IMR-90 (cell line): ENCODE data around the gene SEPHS2. TPM values are rescaled to one million over a fixed set of nuclear protein-coding genes. Genes with fewer than 3 reads are reported as not detected.

Source experiments
- ATAC-seq: fragments of 200-7000 bp; cut with Tn5 transposase; 2 replicates; pipeline ENCODE4 v1.9.1; 2020; ENCODE audit warnings: low read depth, mild to moderate bottlenecking, moderate library complexity
- BruUV-seq: library from RNA; stranded (reverse); fragments of 400-500 nt; replicated peaks from 2 replicates; lab custom pipeline; 2021; lab: Mats Ljungman, UMichigan
- CTCF ChIA-PET: fragments of 300-600 bp; formaldehyde crosslinking; extraction: SDS; loops from one replicate; lab custom pipeline; 2021; ENCODE audit warnings: antibody characterized with exemption; lab: Yijun Ruan, JAX
- POLR2A ChIA-PET: fragments of 300-600 bp; sonication (Branson Sonifier 250); formaldehyde crosslinking; loops from one replicate; lab custom pipeline; 2022; ENCODE audit warnings: antibody characterized with exemption; ENCODE audit not compliant: unreplicated experiment; lab: Charles Lee
- DNase-seq: peaks from one replicate; pipeline ENCODE4 v3.0.0; 2013
- H2AFZ ChIP-seq: replicated peaks from 2 replicates; pipeline ENCODE3; 2013; ENCODE audit warnings: low read length, mild to moderate bottlenecking; ENCODE audit not compliant: poor library complexity
- H2AK5ac ChIP-seq: 2 replicates; pipeline ENCODE4 v1.6.1; 2013; ENCODE audit warnings: low read depth, low read length, inconsistent platforms
- H2AK9ac ChIP-seq: replicated peaks from 2 replicates; pipeline ENCODE3; 2013; ENCODE audit warnings: mild to moderate bottlenecking, low read depth, low read length, moderate library complexity; ENCODE audit not compliant: poor library complexity
- H2BK120ac ChIP-seq: 2 replicates; pipeline ENCODE4 v1.6.1; 2013; ENCODE audit warnings: low read depth, low read length, inconsistent platforms
- H2BK15ac ChIP-seq: 3 replicates; pipeline ENCODE4 v1.6.1; 2013; ENCODE audit warnings: low read depth, low read length, inconsistent platforms
- H2BK20ac ChIP-seq: 2 replicates; pipeline ENCODE4 v1.6.1; 2013; ENCODE audit warnings: low read depth, mild to moderate bottlenecking, inconsistent platforms, low read length, moderate library complexity
- H2BK5ac ChIP-seq: 2 replicates; pipeline ENCODE4 v1.6.1; 2013; ENCODE audit warnings: mild to moderate bottlenecking, low read depth, low read length, inconsistent platforms; ENCODE audit not compliant: poor library complexity, severe bottlenecking
- H3K14ac ChIP-seq: replicated peaks from 2 replicates; pipeline ENCODE4 v1.6.1; 2013; ENCODE audit warnings: low read depth, low read length, inconsistent platforms
- H3K18ac ChIP-seq: 2 replicates; pipeline ENCODE4 v1.6.1; 2013; ENCODE audit warnings: low read depth, low read length, control low read depth
- H3K23ac ChIP-seq: 2 replicates; pipeline ENCODE4 v1.6.1; 2013; ENCODE audit warnings: low read depth, low read length, inconsistent platforms
- H3K27ac ChIP-seq: 2 replicates; pipeline ENCODE4 v1.5.1; 2013; ENCODE audit warnings: mild to moderate bottlenecking, control low read depth, low read length; ENCODE audit not compliant: insufficient read depth
- H3K27me3 ChIP-seq: 2 replicates; pipeline ENCODE4 v1.6.1; 2013; ENCODE audit warnings: low read length; ENCODE audit not compliant: control insufficient read depth, insufficient read depth
- H3K36me3 ChIP-seq: 2 replicates; pipeline ENCODE4 v1.6.1; 2013; ENCODE audit warnings: low read length, mixed read lengths; ENCODE audit not compliant: control insufficient read depth, insufficient read depth
- H3K4ac ChIP-seq: 2 replicates; pipeline ENCODE4 v1.6.1; 2013; ENCODE audit warnings: low read depth, low read length, inconsistent platforms
- H3K4me1 ChIP-seq: 2 replicates; pipeline ENCODE4 v1.6.1; 2013; ENCODE audit warnings: low read length, mixed read lengths; ENCODE audit not compliant: control insufficient read depth, insufficient read depth
- H3K4me2 ChIP-seq: 2 replicates; pipeline ENCODE4 v1.6.1; 2013; ENCODE audit warnings: low read depth, mild to moderate bottlenecking, control low read depth, low read length, moderate library complexity
- H3K4me3 ChIP-seq: 2 replicates; pipeline ENCODE4 v1.5.1; 2013; ENCODE audit warnings: low read depth, mild to moderate bottlenecking, control low read depth, low read length, moderate library complexity; ENCODE audit not compliant: insufficient read depth
- H3K56ac ChIP-seq: 2 replicates; pipeline ENCODE4 v1.6.1; 2013; ENCODE audit warnings: low read length, inconsistent platforms; ENCODE audit not compliant: insufficient read depth; ENCODE audit errors: extremely low read depth
- H3K79me1 ChIP-seq, 2 experiments: 2 replicates each; pipeline ENCODE4 v1.6.1; 2013; ENCODE audit warnings: low read length in 2 of 2, inconsistent platforms in 1 of 2, low read depth in 1 of 2
- H3K9ac ChIP-seq: 2 replicates; pipeline ENCODE4 v1.6.1; 2013; ENCODE audit warnings: low read depth, low read length, control low read depth
- H3K9me1 ChIP-seq: 2 replicates; pipeline ENCODE4 v1.6.1; 2013; ENCODE audit warnings: low read length, inconsistent platforms; ENCODE audit not compliant: insufficient read depth
- H3K9me3 ChIP-seq: 2 replicates; pipeline ENCODE4 v1.6.1; 2013; ENCODE audit warnings: low read length; ENCODE audit not compliant: control insufficient read depth, insufficient read depth
- H4K20me1 ChIP-seq: 2 replicates; pipeline ENCODE4 v1.6.1; 2013; ENCODE audit warnings: low read length, inconsistent platforms; ENCODE audit not compliant: insufficient read depth
- H4K5ac ChIP-seq: 2 replicates; pipeline ENCODE4 v1.6.1; 2013; ENCODE audit warnings: mild to moderate bottlenecking, low read depth, low read length, control low read depth
- H4K8ac ChIP-seq, 2 experiments: 2 replicates each; pipeline ENCODE4 v1.6.1; 2013; ENCODE audit warnings: low read depth in 2 of 2, low read length in 2 of 2, control low read depth in 1 of 2, inconsistent platforms in 1 of 2
- H4K91ac ChIP-seq: 2 replicates; pipeline ENCODE4 v1.6.1; 2013; ENCODE audit warnings: low read depth, low read length, inconsistent platforms; ENCODE audit not compliant: insufficient read depth
- CEBPB ChIP-seq: IDR thresholded peaks from 2 replicates; pipeline ENCODE4 v1.6.1; 2012; ENCODE audit warnings: low read depth, low read length, improper control_type of control experiment
- CTCF ChIP-seq: conservative IDR thresholded peaks from 2 replicates; pipeline ENCODE4 v1.5.1; 2012; ENCODE audit warnings: mild to moderate bottlenecking, low read depth, low read length, improper control_type of control experiment
- MXI1 ChIP-seq: IDR thresholded peaks from 2 replicates; pipeline ENCODE4 v1.6.1; 2012; ENCODE audit warnings: low read depth, mild to moderate bottlenecking, low read length, moderate library complexity, borderline replicate concordance
- RAD21 ChIP-seq: IDR thresholded peaks from 2 replicates; pipeline ENCODE4 v1.6.1; 2012; ENCODE audit warnings: low read length, improper control_type of control experiment
- RFX5 ChIP-seq: IDR thresholded peaks from 2 replicates; pipeline ENCODE4 v1.8.0; 2012; ENCODE audit warnings: low read depth, mild to moderate bottlenecking, low read length, moderate library complexity
- WGBS, 2 experiments: methylation state at CpG; one replicate each; pipeline versions ENCODE4 v1.1.5 to v1.1.7; 2013; ENCODE audit warnings: missing lambda C conversion rate in 2 of 2; ENCODE audit not compliant: insufficient read length in 1 of 2; ENCODE audit errors: extremely low coverage in 2 of 2; 5-methylcytosine and 5-hydroxymethylcytosine counted together
- dilution Hi-C: fragments of 300-500 bp; cut with HindIII; formaldehyde crosslinking; loops from one replicate; pipeline ENCODE4 v1.14.3; 2018; ENCODE audit warnings: low sequenced_read_pairs; ENCODE audit not compliant: unreplicated experiment
- in situ Hi-C: fragments of 300-500 bp; cut with MboI; formaldehyde crosslinking; loops from 3 replicates; pipeline ENCODE4 v1.14.3; 2019; ENCODE audit warnings: low sequenced_read_pairs, inconsistent platforms, mixed read lengths
- intact Hi-C: fragments of 100-400 bp; cut with micrococcal nuclease; formaldehyde crosslinking; loops from 2 replicates; pipeline ENCODE4 v1.10.0; 2022
- polyA plus RNA-seq, 3 experiments: library from polyadenylated mRNA; depleted of rRNA; stranded (reverse); fragments of >200 nt; gene quantifications; 2 replicates each; pipeline ENCODE4 v1.2.3, GENCODE V29; 2012; ENCODE audit warnings: low replicate concordance in 1 of 3
- total RNA-seq: library from RNA; depleted of rRNA; stranded (reverse); fragments of >200 nt; gene quantifications from 2 replicates; pipeline ENCODE4 v1.2.3, GENCODE V29; 2012

Gene SEPHS2
- total and polyA plus RNA-seq, 2 of the 4 experiments (the other 2 are of a cell fraction) = 10.4 to 31.4 TPM

- Histone ChIP-seq H3K27ac (peak within 1 kb of the TSS; percentile 82), H3K4ac (peak within 1 kb of the TSS; percentile 87), H4K8ac (peak within 1 kb of the TSS; percentile 77 to 92), H3K36me3 (peaks cover 12% of the 10 kb centered on the region; the same call in 1 of the 2 replicates), H4K91ac (peak within 1 kb of the TSS; percentile 79), H3K27me3 (no peaks in the 10 kb centered on the region), H2AFZ (peak within 1 kb of the TSS; percentile 98), H3K14ac (peak within 1 kb of the TSS; percentile 90), H4K20me1 (no peaks in the 10 kb centered on the region), H3K9ac (peak within 1 kb of the TSS; percentile 93), H2BK120ac (peak within 1 kb of the TSS; percentile 9; the same call in 1 of the 2 replicates), H3K4me2 (peak within 1 kb of the TSS; percentile 96), H2AK9ac (peak within 1 kb of the TSS; percentile 94), H4K5ac (peak within 1 kb of the TSS; percentile 86), H3K18ac (peak within 1 kb of the TSS; percentile 55), H3K23ac (peak within 1 kb of the TSS; percentile 97), H3K56ac (peak within 1 kb of the TSS; percentile 94), H2BK5ac (peak within 1 kb of the TSS; percentile 81), H3K79me1 (peaks cover 0 to 52% of the 10 kb centered on the region in 2 experiments), H3K9me1 (no peaks in the 10 kb centered on the region), H2BK20ac (no peak within 1 kb of the TSS), H3K4me1 (peaks cover 10% of the 10 kb centered on the region), H3K9me3 (no peaks in the 10 kb centered on the region), H2BK15ac (peak within 1 kb of the TSS; percentile 2; the same call in 1 of the 3 replicates), H3K4me3 (peak within 1 kb of the TSS; percentile 95), H2AK5ac (peak within 1 kb of the TSS; percentile 83)
- DNase-seq = peak; percentile 90
- intact Hi-C loops = loop anchor here (2.0 kb wide), 2 partner anchors 13 to 17 kb away; no protein-coding TSS in a partner anchor
- CTCF ChIA-PET = interaction anchor here (1.0 to 1.5 kb wide), 3 partner anchors 14 to 27 kb away, joined by 3 to 6 read pairs (median 3); no protein-coding TSS in a partner anchor
- in situ Hi-C loops = no loop called here
- TF ChIP-seq RAD21 (peak; percentile 16), RFX5 (no peak), CTCF (peak; percentile 38), MXI1 (peak; percentile 51; the same call in 1 of the 2 replicates), CEBPB (no peak)
- peak; percentile 93 for ATAC-seq
- POLR2A ChIA-PET = interaction anchor here (0.5 to 1.3 kb wide), 5 partner anchors 12 to 321 kb away, joined by 3 to 7 read pairs (median 3); partner anchors contain the start of gene ZNF771
- dilution Hi-C loops = no loop called here
- WGBS, 2 experiments = 1% methylated on average over 33 of the region's 103 CpGs; no CpG with 5 or more reads in 1 of the 2 experiments
- no TSS peak for BruUV-seq
Observed at GRCh38 chr16:30395155-30395991, 50.3 kb downstream of the SEPHS2 start, which contains the start of gene ZNF48. TSS of gene ZNF48 (plus strand) at chr16:30395420. CDS start at chr16:30395795, 375 bp downstream.
